A673 (cell line): ENCODE measurements around the gene GOLGA5.

ENCODE experiments used
- EZH2 ChIP-seq: fragments of 200-600 bp; sonication (generic); IDR thresholded peaks from 2 replicates; pipeline ENCODE4 v1.6.1; 2017; ENCODE audit warnings: borderline replicate concordance, low read depth, mild to moderate bottlenecking, mixed read lengths, antibody characterized with exemption, low read length; ENCODE audit not compliant: poor library complexity, severe bottlenecking
- TF ChIP-seq, protein P1 (sequence below): fragments of 300-800, 200-600 bp; sonication (generic); conservative IDR thresholded peaks from 2 replicates; pipeline ENCODE4 v1.5.1; 2017; ENCODE audit warnings: low read depth, mild to moderate bottlenecking, antibody characterized with exemption, low read length, moderate library complexity, mixed read lengths

DNA sequence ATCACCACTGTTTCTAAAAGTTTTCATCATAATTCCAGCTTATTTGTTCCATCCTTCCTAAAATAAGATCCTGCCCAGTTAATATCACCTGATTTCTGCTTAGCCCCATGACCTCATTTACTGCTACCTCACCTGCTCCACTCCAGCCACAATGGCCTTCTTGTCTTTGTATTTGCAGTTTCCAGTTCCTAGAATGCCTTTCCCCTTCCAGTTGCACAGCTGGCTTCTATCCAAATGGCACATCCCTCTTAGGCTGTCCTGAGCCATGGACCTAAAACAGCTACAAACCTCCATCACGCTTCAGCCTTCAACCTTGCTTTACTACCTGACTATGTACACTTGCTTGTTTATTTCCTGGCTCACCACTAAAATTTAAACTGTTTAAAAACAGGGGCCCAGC is 39.1 kb upstream of the GOLGA5 start:
- TF ChIP-seq, protein P1, sequence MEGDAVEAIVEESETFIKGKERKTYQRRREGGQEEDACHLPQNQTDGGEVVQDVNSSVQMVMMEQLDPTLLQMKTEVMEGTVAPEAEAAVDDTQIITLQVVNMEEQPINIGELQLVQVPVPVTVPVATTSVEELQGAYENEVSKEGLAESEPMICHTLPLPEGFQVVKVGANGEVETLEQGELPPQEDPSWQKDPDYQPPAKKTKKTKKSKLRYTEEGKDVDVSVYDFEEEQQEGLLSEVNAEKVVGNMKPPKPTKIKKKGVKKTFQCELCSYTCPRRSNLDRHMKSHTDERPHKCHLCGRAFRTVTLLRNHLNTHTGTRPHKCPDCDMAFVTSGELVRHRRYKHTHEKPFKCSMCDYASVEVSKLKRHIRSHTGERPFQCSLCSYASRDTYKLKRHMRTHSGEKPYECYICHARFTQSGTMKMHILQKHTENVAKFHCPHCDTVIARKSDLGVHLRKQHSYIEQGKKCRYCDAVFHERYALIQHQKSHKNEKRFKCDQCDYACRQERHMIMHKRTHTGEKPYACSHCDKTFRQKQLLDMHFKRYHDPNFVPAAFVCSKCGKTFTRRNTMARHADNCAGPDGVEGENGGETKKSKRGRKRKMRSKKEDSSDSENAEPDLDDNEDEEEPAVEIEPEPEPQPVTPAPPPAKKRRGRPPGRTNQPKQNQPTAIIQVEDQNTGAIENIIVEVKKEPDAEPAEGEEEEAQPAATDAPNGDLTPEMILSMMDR: no peak
- TF ChIP-seq EZH2: no peak
